OCI-LY7 (cell line): ENCODE results near the gene MUC5B. TPM values are rescaled to one million over a fixed set of nuclear protein-coding genes. Genes with fewer than 3 reads are reported as not detected.

ENCODE experiments used
- BruUV-seq: library from RNA; stranded (reverse); fragments of 400-500 nt; replicated peaks from 2 replicates; lab custom pipeline; 2021; lab: Mats Ljungman, UMichigan
- CTCF ChIA-PET: fragments of 300-600 bp; sonication (Branson Sonifier 250); formaldehyde crosslinking; loops from one replicate; lab custom pipeline; 2022; ENCODE audit warnings: antibody characterized with exemption; ENCODE audit not compliant: unreplicated experiment; lab: Charles Lee
- POLR2A ChIA-PET: fragments of 300-600 bp; sonication (Branson Sonifier 250); formaldehyde crosslinking; loops from one replicate; lab custom pipeline; 2022; ENCODE audit warnings: antibody characterized with exemption; lab: Charles Lee
- DNase-seq: peaks from one replicate; pipeline ENCODE4 v3.0.0-alpha.2; 2015; ENCODE audit warnings: low spot score
- H2AFZ ChIP-seq: fragments of 200-600 bp; sonication (generic), shearing (Covaris generic); 2 replicates; pipeline ENCODE4 v1.6.1; 2014; ENCODE audit warnings: mild to moderate bottlenecking, antibody characterized with exemption, low read length, moderate library complexity
- H3K27ac ChIP-seq: fragments of 200-600 bp; sonication (generic); 2 replicates; pipeline ENCODE4 v1.5.1; 2014; ENCODE audit warnings: mixed run types, low read depth, mild to moderate bottlenecking, moderate library complexity, low read length, inconsistent platforms; ENCODE audit not compliant: poor library complexity, severe bottlenecking
- H3K36me3 ChIP-seq: fragments of 200-600 bp; sonication (generic); 2 replicates; pipeline ENCODE4 v1.6.1; 2014; ENCODE audit warnings: mild to moderate bottlenecking, antibody characterized with exemption, low read length, moderate library complexity, mixed read lengths; ENCODE audit not compliant: insufficient read depth
- H3K4me1 ChIP-seq: fragments of 200-600 bp; sonication (generic); 2 replicates; pipeline ENCODE4 v1.5.1; 2014; ENCODE audit warnings: mild to moderate bottlenecking, low read length; ENCODE audit not compliant: insufficient read depth, poor library complexity, severe bottlenecking
- H3K4me2 ChIP-seq: fragments of 200-600 bp; sonication (generic); 2 replicates; pipeline ENCODE4 v1.6.1; 2014; ENCODE audit warnings: mild to moderate bottlenecking, low read length
- H3K4me3 ChIP-seq: fragments of 200-600 bp; sonication (generic); 2 replicates; pipeline ENCODE4 v1.5.1; 2014; ENCODE audit warnings: mild to moderate bottlenecking, low read depth, low read length; ENCODE audit not compliant: poor library complexity, severe bottlenecking
- H3K79me2 ChIP-seq: fragments of 200-600 bp; sonication (generic); 2 replicates; pipeline ENCODE4 v1.6.1; 2016; ENCODE audit warnings: low read depth, mild to moderate bottlenecking, low read length, moderate library complexity, mixed read lengths; ENCODE audit not compliant: insufficient read depth
- H3K9me2 ChIP-seq: fragments of 200-600 bp; sonication (generic); 2 replicates; pipeline ENCODE4 v1.6.1; 2016; ENCODE audit warnings: mild to moderate bottlenecking, low read length, mixed read lengths; ENCODE audit not compliant: insufficient read depth
- H3K9me3 ChIP-seq: fragments of 200-600 bp; sonication (generic); 2 replicates; pipeline ENCODE4 v1.6.1; 2014; ENCODE audit warnings: mild to moderate bottlenecking, mixed run types, low read length, mixed read lengths
- H4K20me1 ChIP-seq: fragments of 200-600 bp; sonication (generic); 2 replicates; pipeline ENCODE4 v1.6.1; 2014; ENCODE audit warnings: mild to moderate bottlenecking, antibody characterized with exemption, low read length, moderate library complexity, mixed read lengths; ENCODE audit not compliant: insufficient read depth
- CTCF ChIP-seq: fragments of 200-600 bp; sonication (generic); conservative IDR thresholded peaks from 2 replicates; pipeline ENCODE4 v1.5.1; 2014; ENCODE audit warnings: mild to moderate bottlenecking, antibody characterized with exemption, low read length, moderate library complexity, mixed read lengths
- EZH2phosphoT487 ChIP-seq: fragments of 200-600 bp; sonication (generic); IDR thresholded peaks from 2 replicates; pipeline ENCODE4 v1.6.1; 2018; ENCODE audit warnings: low read depth, borderline replicate concordance, mild to moderate bottlenecking, mixed run types, antibody characterized with exemption, low read length, moderate library complexity, mixed read lengths
- intact Hi-C: fragments of 100-400 bp; cut with micrococcal nuclease; formaldehyde crosslinking; loops from one replicate; pipeline ENCODE4 v1.10.0; 2022; ENCODE audit not compliant: unreplicated experiment
- total RNA-seq, 2 experiments: library from RNA; depleted of rRNA in 1 of 2; stranded (reverse); fragments of >200 nt in 1 of 2; shearing (Covaris generic) in 1 of 2; gene quantifications; 2 replicates each; pipeline ENCODE4 v1.2.3, GENCODE V29; 2014 to 2022

The MUC5B gene
- total RNA-seq, 2 experiments from 2014 or later = under 0.01 TPM; not detected in 1

GRCh38 chr11:1208144-1208393, 14.8 kb upstream of the MUC5B start:
- intact Hi-C loops = loop anchor here (10.0 kb wide), 1 partner anchor 367 kb away; the partner anchor contains the start of gene DUSP8
- no peaks in the 10 kb centered on the region for H3K9me3 ChIP-seq
- H3K27ac ChIP-seq = no peak overlapping the region
- no peaks in the 10 kb centered on the region for H3K9me2 ChIP-seq
- H2AFZ ChIP-seq = no peak overlapping the region
- no peaks in the 10 kb centered on the region for H3K79me2 ChIP-seq
- H3K4me2 ChIP-seq = no peak overlapping the region
- no peak overlapping the region for H3K4me3 ChIP-seq
- no TSS peak for BruUV-seq
- no peak for DNase-seq
- H4K20me1 ChIP-seq = no peaks in the 10 kb centered on the region
- H3K36me3 ChIP-seq = no peaks in the 10 kb centered on the region
- no peaks in the 10 kb centered on the region for H3K4me1 ChIP-seq
- no peak for TF ChIP-seq EZH2phosphoT487
- no peak for TF ChIP-seq CTCF
- POLR2A ChIA-PET = no interaction called here
- CTCF ChIA-PET = no interaction called here

GRCh38 chr11:1208394-1209261, 14.2 kb upstream of the MUC5B start:
- no peaks in the 10 kb centered on the region for H3K4me1 ChIP-seq
- intact Hi-C loops = loop anchor here (10.0 kb wide), 1 partner anchor 366 kb away; the partner anchor contains the start of gene DUSP8
- no peak overlapping the region for H3K27ac ChIP-seq
- no peaks in the 10 kb centered on the region for H4K20me1 ChIP-seq
- H3K9me3 ChIP-seq = no peaks in the 10 kb centered on the region
- no peak overlapping the region for H3K4me3 ChIP-seq
- no peak overlapping the region for H3K4me2 ChIP-seq
- POLR2A ChIA-PET = no interaction called here
- TF ChIP-seq EZH2phosphoT487 (no peak), CTCF (no peak)
- no peak for DNase-seq
- no peaks in the 10 kb centered on the region for H3K79me2 ChIP-seq
- H3K9me2 ChIP-seq = no peaks in the 10 kb centered on the region
- H2AFZ ChIP-seq = no peak overlapping the region
- no peaks in the 10 kb centered on the region for H3K36me3 ChIP-seq
- CTCF ChIA-PET = no interaction called here
- no TSS peak for BruUV-seq
